Type B pancreatic cell (in vitro differentiated cells): ENCODE results near the gene IFT57. TPM values are rescaled to one million over a fixed set of nuclear protein-coding genes. Genes with fewer than 3 reads are reported as not detected.

Source experiments
- DNase-seq: peaks from one replicate; pipeline ENCODE4 v3.0.0; 2021; ENCODE audit warnings: mixed read lengths; ENCODE audit not compliant: unreplicated experiment; ENCODE audit errors: extremely low spot score
- H3K27ac Mint-ChIP-seq: 2 replicates; pipeline ENCODE4 v1.8.0; 2021; ENCODE audit warnings: mild to moderate bottlenecking, mixed read lengths
- H3K27me3 Mint-ChIP-seq: 2 replicates; pipeline ENCODE4 v1.8.0; 2021; ENCODE audit warnings: mixed read lengths
- H3K36me3 Mint-ChIP-seq: 2 replicates; pipeline ENCODE4 v1.8.0; 2021; ENCODE audit warnings: mixed read lengths
- H3K4me1 Mint-ChIP-seq: one replicate; pipeline ENCODE4 v1.8.0; 2021; ENCODE audit warnings: mixed read lengths; ENCODE audit not compliant: unreplicated experiment
- H3K4me3 Mint-ChIP-seq: 2 replicates; pipeline ENCODE4 v1.8.0; 2021; ENCODE audit warnings: mild to moderate bottlenecking, mixed read lengths
- H3K9me3 Mint-ChIP-seq: 2 replicates; pipeline ENCODE4 v1.8.0; 2021; ENCODE audit warnings: mixed read lengths
- CTCF ChIP-seq: fragments of 200-600 bp; sonication (generic); conservative IDR thresholded peaks from 2 replicates; pipeline ENCODE4 v1.5.0; 2021; ENCODE audit warnings: antibody characterized with exemption, mild to moderate bottlenecking
- total RNA-seq: library from RNA; stranded (reverse); gene quantifications from 2 replicates; pipeline ENCODE4 v1.2.1, GENCODE V29; 2021; ENCODE audit warnings: low replicate concordance

IFT57 gene
- total RNA-seq, 1 donor from 2014 or later, result 95.7 TPM

- Mint-ChIP-seq H3K27me3 (no peaks in the 10 kb centered on the region), H3K4me3 (no peak overlapping the region), H3K27ac (no peak overlapping the region), H3K9me3 (no peaks in the 10 kb centered on the region), H3K36me3 (no peaks in the 10 kb centered on the region), H3K4me1 (peaks cover 15% of the 10 kb centered on the region)
- no peak for TF ChIP-seq CTCF
- no peak for DNase-seq
These were observed 92.0 kb downstream of the IFT57 start for GRCh38 chr3:108130236-108130635.

GRCh38 chr3:108127301-108127988, 94.8 kb downstream of the IFT57 start:
- Mint-ChIP-seq H3K9me3 (peaks cover 7% of the 10 kb centered on the region), H3K36me3 (no peaks in the 10 kb centered on the region), H3K27me3 (no peaks in the 10 kb centered on the region), H3K4me1 (peaks cover 25% of the 10 kb centered on the region), H3K27ac (no peak overlapping the region), H3K4me3 (no peak overlapping the region)
- no peak for TF ChIP-seq CTCF
- DNase-seq, result no peak

GRCh38 chr3:108126348-108126747, 95.9 kb downstream of the IFT57 start:
- no peaks in the 10 kb centered on the region for H3K36me3 Mint-ChIP-seq
- DNase-seq, result no peak
- no peak overlapping the region for H3K4me3 Mint-ChIP-seq
- H3K27ac Mint-ChIP-seq, result no peak overlapping the region
- H3K27me3 Mint-ChIP-seq, result no peaks in the 10 kb centered on the region
- no peak for TF ChIP-seq CTCF
- H3K4me1 Mint-ChIP-seq, result peaks cover 29% of the 10 kb centered on the region
- peaks cover 7% of the 10 kb centered on the region for H3K9me3 Mint-ChIP-seq

GRCh38 chr3:108125550-108126071, 96.6 kb downstream of the IFT57 start:
- H3K36me3 Mint-ChIP-seq, result no peaks in the 10 kb centered on the region
- no peak for DNase-seq
- peak overlapping the region; percentile 2 for H3K27ac Mint-ChIP-seq
- no peak for TF ChIP-seq CTCF
- no peaks in the 10 kb centered on the region for H3K27me3 Mint-ChIP-seq
- H3K9me3 Mint-ChIP-seq, result peaks cover 7% of the 10 kb centered on the region
- H3K4me3 Mint-ChIP-seq, result no peak overlapping the region
- H3K4me1 Mint-ChIP-seq, result peaks cover 29% of the 10 kb centered on the region

GRCh38 chr3:108125153-108125543, 97.1 kb downstream of the IFT57 start:
- H3K4me3 Mint-ChIP-seq, result no peak overlapping the region
- H3K9me3 Mint-ChIP-seq, result peaks cover 7% of the 10 kb centered on the region
- H3K4me1 Mint-ChIP-seq, result peaks cover 29% of the 10 kb centered on the region
- H3K36me3 Mint-ChIP-seq, result no peaks in the 10 kb centered on the region
- H3K27ac Mint-ChIP-seq, result no peak overlapping the region
- no peaks in the 10 kb centered on the region for H3K27me3 Mint-ChIP-seq
- TF ChIP-seq CTCF, result no peak
- no peak for DNase-seq
